Endodermal cell (in vitro differentiated cells): Measurements from ENCODE around the gene DCLK1. TPM values are rescaled to one million over a fixed set of nuclear protein-coding genes. Genes with fewer than 3 reads are reported as not detected.

Source experiments
- DNase-seq: peaks from one replicate; pipeline ENCODE4 v3.0.0-alpha.2; 2017
- H3K27ac ChIP-seq: 2 replicates; pipeline ENCODE4 v1.5.1; 2013; ENCODE audit warnings: mild to moderate bottlenecking, low read depth, low read length, moderate library complexity
- H3K27me3 ChIP-seq: 2 replicates; pipeline ENCODE4 v1.6.1; 2013; ENCODE audit warnings: mild to moderate bottlenecking, low read length, moderate library complexity; ENCODE audit not compliant: insufficient read depth, control insufficient read depth, poor library complexity, severe bottlenecking
- H3K36me3 ChIP-seq: 2 replicates; pipeline ENCODE4 v1.7.0; 2013; ENCODE audit warnings: mild to moderate bottlenecking, low read length, moderate library complexity; ENCODE audit not compliant: control insufficient read depth, insufficient read depth
- H3K4me1 ChIP-seq: one replicate; pipeline ENCODE4 v1.7.0; 2013; ENCODE audit warnings: low read length; ENCODE audit not compliant: control insufficient read depth, insufficient read depth
- H3K4me3 ChIP-seq: 2 replicates; pipeline ENCODE4 v1.5.1; 2013; ENCODE audit warnings: mild to moderate bottlenecking, low read length, moderate library complexity
- H3K9ac ChIP-seq: 2 replicates; pipeline ENCODE4 v1.6.1; 2013; ENCODE audit warnings: mild to moderate bottlenecking, low read length, moderate library complexity; ENCODE audit not compliant: poor library complexity, severe bottlenecking; ENCODE audit errors: extremely low read depth
- H3K9me3 ChIP-seq: 2 replicates; pipeline ENCODE4 v1.6.1; 2013; ENCODE audit warnings: mild to moderate bottlenecking, low read length, moderate library complexity; ENCODE audit not compliant: control insufficient read depth
- H3K27ac Mint-ChIP-seq: 2 replicates; pipeline ENCODE4 v1.8.0; 2020; ENCODE audit warnings: mixed read lengths
- H3K27me3 Mint-ChIP-seq: 2 replicates; pipeline ENCODE4 v1.8.0; 2021; ENCODE audit warnings: mild to moderate bottlenecking, mixed read lengths; ENCODE audit not compliant: insufficient read depth
- H3K36me3 Mint-ChIP-seq: 2 replicates; pipeline ENCODE4 v1.8.0; 2020; ENCODE audit warnings: low read depth, mixed read lengths
- H3K4me1 Mint-ChIP-seq: 2 replicates; pipeline ENCODE4 v1.8.0; 2020; ENCODE audit warnings: mixed read lengths
- H3K4me3 Mint-ChIP-seq: 2 replicates; pipeline ENCODE4 v1.8.0; 2020; ENCODE audit warnings: mild to moderate bottlenecking, moderate library complexity, mixed read lengths
- H3K9me3 Mint-ChIP-seq: 2 replicates; pipeline ENCODE4 v1.8.0; 2020; ENCODE audit warnings: mild to moderate bottlenecking, mixed read lengths
- WGBS, 2 experiments: methylation state at CpG; one replicate each; pipeline versions ENCODE4 v1.1.5 to v1.1.7; 2013; ENCODE audit warnings: missing lambda C conversion rate in 2 of 2, mixed read lengths in 1 of 2; ENCODE audit not compliant: insufficient coverage in 1 of 2, insufficient read length in 1 of 2; 5-methylcytosine and 5-hydroxymethylcytosine counted together
- total RNA-seq, 2 donors: library from RNA; stranded (reverse); fragmentation: NEBNext Ultra II Directional in 1 of 2; extraction: Animal tissue kit (Norgen Biotek cat#: 25700) in 1 of 2; gene quantifications; 2 replicates in 1 of 2; 3 replicates in 1 of 2; pipeline ENCODE4 v1.2.1, GENCODE V29; 2021
- TF ChIP-seq, protein P1 (sequence below): fragments of 200-600 bp; sonication (generic); conservative IDR thresholded peaks from 2 replicates; pipeline ENCODE4 v1.5.0; 2021; ENCODE audit warnings: antibody characterized with exemption, mild to moderate bottlenecking

Gene DCLK1
- total RNA-seq, 2 donors from 2014 or later = 3.0 to 32.8 TPM

DNA sequence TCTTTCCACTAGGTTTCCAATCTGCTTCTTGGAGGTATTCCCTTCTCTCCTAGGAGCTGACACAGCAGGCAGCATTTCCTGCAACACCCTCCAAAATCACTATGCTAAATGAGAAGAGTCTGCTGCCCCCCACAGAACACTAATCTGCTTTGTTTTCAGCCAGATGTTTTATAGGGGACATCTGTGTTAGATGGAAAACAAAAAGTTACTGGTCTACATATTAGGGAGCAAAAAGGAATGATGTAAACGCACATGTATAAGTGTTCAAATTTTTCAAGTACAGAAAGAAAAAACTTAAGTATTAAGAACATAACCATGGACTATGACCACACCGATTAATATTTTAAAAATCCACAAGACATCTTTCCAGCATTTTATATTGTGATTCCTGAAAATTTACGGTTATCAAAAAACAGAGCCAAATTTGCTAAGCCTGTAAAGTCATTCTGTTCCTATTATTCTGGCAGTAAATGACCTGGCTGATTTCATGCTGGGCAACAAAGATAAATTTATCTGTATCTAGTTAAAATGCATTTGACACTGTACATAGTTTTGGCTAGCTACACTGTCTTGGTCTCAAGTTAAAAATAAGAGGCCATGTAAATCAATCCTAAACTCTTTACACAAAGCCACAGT is 63.3 kb downstream of the DCLK1 start:
- WGBS, 2 experiments = 60% methylated on average over 3 of the region's 3 CpGs; no CpG with 5 or more reads in 1 of the 2 experiments
- Histone ChIP-seq H3K9ac (no peak overlapping the region), H3K9me3 (no peaks in the 10 kb centered on the region), H3K36me3 (no peaks in the 10 kb centered on the region), H3K4me3 (no peak overlapping the region), H3K27me3 (no peaks in the 10 kb centered on the region), H3K4me1 (no peaks in the 10 kb centered on the region), H3K27ac (no peak overlapping the region)
- Mint-ChIP-seq H3K4me1 (peaks cover 18% of the 10 kb centered on the region), H3K9me3 (peaks cover 3% of the 10 kb centered on the region), H3K36me3 (no peaks in the 10 kb centered on the region), H3K4me3 (no peak overlapping the region), H3K27me3 (no peaks in the 10 kb centered on the region), H3K27ac (peak overlapping the region; percentile 7)
- no peak for DNase-seq
- TF ChIP-seq, protein P1, sequence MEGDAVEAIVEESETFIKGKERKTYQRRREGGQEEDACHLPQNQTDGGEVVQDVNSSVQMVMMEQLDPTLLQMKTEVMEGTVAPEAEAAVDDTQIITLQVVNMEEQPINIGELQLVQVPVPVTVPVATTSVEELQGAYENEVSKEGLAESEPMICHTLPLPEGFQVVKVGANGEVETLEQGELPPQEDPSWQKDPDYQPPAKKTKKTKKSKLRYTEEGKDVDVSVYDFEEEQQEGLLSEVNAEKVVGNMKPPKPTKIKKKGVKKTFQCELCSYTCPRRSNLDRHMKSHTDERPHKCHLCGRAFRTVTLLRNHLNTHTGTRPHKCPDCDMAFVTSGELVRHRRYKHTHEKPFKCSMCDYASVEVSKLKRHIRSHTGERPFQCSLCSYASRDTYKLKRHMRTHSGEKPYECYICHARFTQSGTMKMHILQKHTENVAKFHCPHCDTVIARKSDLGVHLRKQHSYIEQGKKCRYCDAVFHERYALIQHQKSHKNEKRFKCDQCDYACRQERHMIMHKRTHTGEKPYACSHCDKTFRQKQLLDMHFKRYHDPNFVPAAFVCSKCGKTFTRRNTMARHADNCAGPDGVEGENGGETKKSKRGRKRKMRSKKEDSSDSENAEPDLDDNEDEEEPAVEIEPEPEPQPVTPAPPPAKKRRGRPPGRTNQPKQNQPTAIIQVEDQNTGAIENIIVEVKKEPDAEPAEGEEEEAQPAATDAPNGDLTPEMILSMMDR = no peak

- H3K36me3 Mint-ChIP-seq = no peaks in the 10 kb centered on the region
- H3K9me3 ChIP-seq = no peaks in the 10 kb centered on the region
- TF ChIP-seq, protein P1 = no peak
- H3K27ac ChIP-seq = no peak overlapping the region
- no peak overlapping the region for H3K4me3 Mint-ChIP-seq
- H3K27me3 Mint-ChIP-seq = no peaks in the 10 kb centered on the region
- no peaks in the 10 kb centered on the region for H3K4me1 ChIP-seq
- 93% methylated on average over 1 of the region's 1 CpG; no CpG with 5 or more reads in 1 of the 2 experiments for WGBS, 2 experiments
- no peaks in the 10 kb centered on the region for H3K27me3 ChIP-seq
- H3K9me3 Mint-ChIP-seq = peaks cover 3% of the 10 kb centered on the region
- no peaks in the 10 kb centered on the region for H3K36me3 ChIP-seq
- H3K4me1 Mint-ChIP-seq = no peaks in the 10 kb centered on the region
- H3K9ac ChIP-seq = no peak overlapping the region
- no peak overlapping the region for H3K4me3 ChIP-seq
- no peak for DNase-seq
- H3K27ac Mint-ChIP-seq = no peak overlapping the region
Observed at GRCh38 chr13:36062249-36062648, 68.9 kb downstream of the DCLK1 start.

DNA sequence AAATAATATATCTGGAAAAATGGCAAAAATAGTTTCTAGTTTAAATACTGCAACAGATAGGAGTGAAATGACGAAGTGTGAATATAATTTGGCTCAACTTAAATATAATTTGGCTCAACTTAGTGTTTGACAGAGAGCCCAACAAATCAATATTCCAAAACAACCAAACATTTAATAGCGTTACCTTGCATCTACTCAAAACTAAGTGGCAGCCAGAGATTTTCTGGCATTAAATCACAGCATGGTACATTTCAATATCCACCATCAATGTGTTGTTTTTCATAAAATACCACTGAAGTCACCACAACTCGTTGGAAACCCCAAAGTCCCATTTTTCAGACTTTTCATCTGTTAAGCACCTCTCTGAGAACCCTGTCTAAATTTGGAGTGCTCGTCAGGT is 69.6 kb downstream of the DCLK1 start:
- TF ChIP-seq, protein P1 = no peak
- WGBS, 2 experiments = 53 to 75% methylated on average over 2 to 3 of the region's 4 CpGs
- Histone ChIP-seq H3K4me3 (no peak overlapping the region), H3K9me3 (no peaks in the 10 kb centered on the region), H3K9ac (no peak overlapping the region), H3K27me3 (no peaks in the 10 kb centered on the region), H3K36me3 (no peaks in the 10 kb centered on the region), H3K27ac (no peak overlapping the region), H3K4me1 (no peaks in the 10 kb centered on the region)
- no peaks in the 10 kb centered on the region for H3K27me3 Mint-ChIP-seq
- H3K27ac Mint-ChIP-seq = no peak overlapping the region
- no peak overlapping the region for H3K4me3 Mint-ChIP-seq
- DNase-seq = no peak
- H3K36me3 Mint-ChIP-seq = no peaks in the 10 kb centered on the region
- H3K9me3 Mint-ChIP-seq = peaks cover 3% of the 10 kb centered on the region
- H3K4me1 Mint-ChIP-seq = no peaks in the 10 kb centered on the region
